ENCODE measurements around the gene PDGFC. TPM values are rescaled to one million over a fixed set of nuclear protein-coding genes. Genes with fewer than 3 reads are reported as not detected.

PDGFC gene
- total RNA-seq, 2 donors from 2014 or later: 3.9 to 8.3 TPM

DNA sequence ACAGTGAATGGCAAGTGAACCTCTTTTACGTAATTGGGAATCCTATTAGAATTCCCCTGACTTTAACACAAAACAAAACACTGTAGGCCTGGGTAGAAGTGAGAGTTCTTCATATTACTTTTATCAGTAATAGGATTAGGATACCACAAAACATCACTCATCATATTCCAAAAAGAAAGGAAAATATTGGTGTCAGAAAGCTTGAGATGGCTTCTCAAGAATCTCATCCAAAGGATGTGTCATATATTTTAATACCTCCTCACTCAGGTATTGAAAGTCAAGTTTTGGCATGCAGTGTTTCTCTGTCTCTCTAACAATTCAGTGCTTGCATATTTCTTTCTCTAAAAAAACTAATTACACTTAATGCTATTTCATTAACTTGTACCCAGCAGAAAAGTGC is 173.2 kb downstream of the PDGFC start:
- no peaks in the 10 kb centered on the region for H3K4me1 ChIP-seq
- no peaks in the 10 kb centered on the region for H3K9me3 ChIP-seq
- no peak overlapping the region for H3K9ac ChIP-seq (ENCODE audit: low read depth in 2 of 2, low read length in 2 of 2)
- DNase-seq: no peak
- H3K36me3 ChIP-seq: no peaks in the 10 kb centered on the region
- TF ChIP-seq, protein P1, sequence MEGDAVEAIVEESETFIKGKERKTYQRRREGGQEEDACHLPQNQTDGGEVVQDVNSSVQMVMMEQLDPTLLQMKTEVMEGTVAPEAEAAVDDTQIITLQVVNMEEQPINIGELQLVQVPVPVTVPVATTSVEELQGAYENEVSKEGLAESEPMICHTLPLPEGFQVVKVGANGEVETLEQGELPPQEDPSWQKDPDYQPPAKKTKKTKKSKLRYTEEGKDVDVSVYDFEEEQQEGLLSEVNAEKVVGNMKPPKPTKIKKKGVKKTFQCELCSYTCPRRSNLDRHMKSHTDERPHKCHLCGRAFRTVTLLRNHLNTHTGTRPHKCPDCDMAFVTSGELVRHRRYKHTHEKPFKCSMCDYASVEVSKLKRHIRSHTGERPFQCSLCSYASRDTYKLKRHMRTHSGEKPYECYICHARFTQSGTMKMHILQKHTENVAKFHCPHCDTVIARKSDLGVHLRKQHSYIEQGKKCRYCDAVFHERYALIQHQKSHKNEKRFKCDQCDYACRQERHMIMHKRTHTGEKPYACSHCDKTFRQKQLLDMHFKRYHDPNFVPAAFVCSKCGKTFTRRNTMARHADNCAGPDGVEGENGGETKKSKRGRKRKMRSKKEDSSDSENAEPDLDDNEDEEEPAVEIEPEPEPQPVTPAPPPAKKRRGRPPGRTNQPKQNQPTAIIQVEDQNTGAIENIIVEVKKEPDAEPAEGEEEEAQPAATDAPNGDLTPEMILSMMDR (IDR thresholded peaks at IDR 0.05): no peak
- H3K27ac ChIP-seq: no peak overlapping the region
- intact Hi-C loops (cut with DNase I): no loop called here
- no peaks in the 10 kb centered on the region for H3K27me3 ChIP-seq
- no peak overlapping the region for H3K4me3 ChIP-seq

DNA sequence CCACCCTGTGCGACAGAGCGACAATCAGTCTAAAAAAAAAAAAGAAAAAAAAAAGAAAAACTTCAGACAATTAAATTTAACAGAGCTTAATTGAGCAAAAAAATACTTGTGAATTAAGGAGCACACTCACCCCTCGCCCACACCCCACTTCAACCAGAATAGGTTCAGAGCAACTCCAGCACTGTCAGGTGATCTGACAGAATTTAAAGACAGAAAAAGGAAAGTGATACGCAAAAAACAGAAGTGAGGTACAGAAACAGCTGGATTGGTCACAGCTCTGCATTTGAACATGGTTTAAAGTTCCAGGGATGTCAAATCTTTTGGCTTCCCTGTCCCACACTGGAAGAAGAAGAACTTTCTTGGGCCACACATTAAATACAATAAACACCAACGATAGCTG is 174.4 kb downstream of the PDGFC start:
- Histone ChIP-seq H3K4me1 (no peaks in the 10 kb centered on the region), H3K9ac (ENCODE audit: low read depth in 2 of 2, low read length in 2 of 2) (no peak overlapping the region), H3K27ac (no peak overlapping the region), H3K36me3 (no peaks in the 10 kb centered on the region), H3K4me3 (no peak overlapping the region), H3K27me3 (no peaks in the 10 kb centered on the region), H3K9me3 (no peaks in the 10 kb centered on the region)
- TF ChIP-seq, protein P1 (IDR thresholded peaks at IDR 0.05): no peak
- intact Hi-C loops (cut with DNase I): no loop called here
- DNase-seq: no peak

- Histone ChIP-seq H3K27ac (no peak overlapping the region), H3K9me3 (no peaks in the 10 kb centered on the region), H3K4me3 (no peak overlapping the region), H3K9ac (ENCODE audit: low read depth in 2 of 2, low read length in 2 of 2) (no peak overlapping the region), H3K4me1 (no peaks in the 10 kb centered on the region), H3K27me3 (no peaks in the 10 kb centered on the region), H3K36me3 (no peaks in the 10 kb centered on the region)
- TF ChIP-seq, protein P1 (IDR thresholded peaks at IDR 0.05): no peak
- no peak for DNase-seq
- intact Hi-C loops (cut with DNase I): no loop called here
Measured at GRCh38 chr4:156795727-156796126, 175.9 kb downstream of the PDGFC start.

DNA sequence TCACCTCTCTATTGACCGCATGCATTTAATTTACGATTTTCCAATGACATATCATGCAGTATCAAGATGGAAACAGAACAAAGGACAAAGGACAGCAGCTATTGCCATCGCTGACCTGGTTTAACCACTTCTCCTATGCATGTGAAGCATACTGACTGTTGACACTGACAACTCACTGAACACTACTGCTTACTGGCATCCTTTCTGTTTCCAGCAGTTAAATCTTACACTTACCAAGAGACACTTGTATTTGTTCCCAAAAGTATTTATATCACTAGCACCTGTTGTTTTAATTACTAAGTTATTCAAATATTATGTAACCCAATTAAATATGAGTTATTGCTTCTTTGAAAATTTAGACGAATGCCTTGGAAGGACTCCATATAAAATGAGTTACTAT is 176.7 kb downstream of the PDGFC start:
- Histone ChIP-seq H3K9ac (ENCODE audit: low read depth in 2 of 2, low read length in 2 of 2) (no peak overlapping the region), H3K27ac (no peak overlapping the region), H3K9me3 (no peaks in the 10 kb centered on the region), H3K27me3 (no peaks in the 10 kb centered on the region), H3K36me3 (no peaks in the 10 kb centered on the region), H3K4me1 (no peaks in the 10 kb centered on the region), H3K4me3 (no peak overlapping the region)
- TF ChIP-seq, protein P1 (IDR thresholded peaks at IDR 0.05): no peak
- intact Hi-C loops (cut with DNase I): no loop called here
- DNase-seq: no peak

DNA sequence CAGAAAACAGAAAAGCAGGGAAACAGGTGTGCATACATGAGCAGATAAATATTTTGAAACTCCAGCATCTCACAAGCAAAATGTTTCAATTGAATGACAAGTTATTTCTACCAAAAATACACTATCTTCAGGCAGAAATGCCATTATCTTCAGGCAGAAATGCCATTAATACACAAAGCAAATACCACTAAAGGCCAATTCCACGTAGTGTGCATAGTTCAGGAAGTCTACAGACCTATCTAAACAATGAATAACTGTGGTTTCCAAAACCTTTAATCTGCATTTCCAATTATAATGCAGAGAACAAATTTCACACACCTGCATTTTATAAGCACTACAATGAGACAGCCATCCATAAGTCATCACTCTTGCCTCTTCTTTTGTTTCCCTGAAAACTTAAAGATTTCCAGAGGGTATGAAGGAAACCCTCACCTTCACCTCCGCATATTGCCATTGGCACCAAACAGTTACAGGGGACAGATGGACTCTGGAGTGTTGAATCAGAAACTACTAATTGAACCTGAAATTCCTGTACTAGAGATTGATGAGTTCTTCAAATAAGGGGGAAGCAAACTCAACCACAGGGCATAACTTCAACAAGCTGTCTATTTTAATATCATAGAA is 179.0 kb downstream of the PDGFC start:
- no peaks in the 10 kb centered on the region for H3K27me3 ChIP-seq
- no peak for DNase-seq
- TF ChIP-seq, protein P1 (IDR thresholded peaks at IDR 0.05): no peak
- no peaks in the 10 kb centered on the region for H3K4me1 ChIP-seq
- H3K4me3 ChIP-seq: no peak overlapping the region
- H3K9me3 ChIP-seq: no peaks in the 10 kb centered on the region
- intact Hi-C loops (cut with DNase I): no loop called here
- no peaks in the 10 kb centered on the region for H3K36me3 ChIP-seq
- H3K27ac ChIP-seq: no peak overlapping the region
- H3K9ac ChIP-seq (ENCODE audit: low read depth in 2 of 2, low read length in 2 of 2): no peak overlapping the region

All from colonic mucosa (tissue), 4 donors.